A549 (cell line): Measurements from ENCODE around the gene SNX14.
A peak's percentile ranks its signal among the peaks of the same experiment; 100 is the strongest.

ENCODE experiments used
- EP300 ChIP-seq, 2 experiments: fragments of >200 bp; sonication (Bioruptor Twin); formaldehyde crosslinking; IDR thresholded peaks; 2 replicates in 1 of 2; 3 replicates in 1 of 2; pipeline ENCODE4 v1.6.1; 2016 to 2017
- HDAC2 ChIP-seq: fragments of 200-600 bp; sonication (generic); IDR thresholded peaks from 2 replicates; pipeline ENCODE4 v1.6.1; 2016
- KDM1A ChIP-seq: fragments of 200-600 bp; sonication (generic); IDR thresholded peaks from 2 replicates; pipeline ENCODE4 v1.6.1; 2016; ENCODE audit warnings: low read depth, mild to moderate bottlenecking
- MAX ChIP-seq: IDR thresholded peaks from 2 replicates; pipeline ENCODE4 v1.6.1; 2012
- MAZ ChIP-seq: fragments of 150-350 bp; IDR thresholded peaks from 2 replicates; pipeline ENCODE4 v1.6.1; 2014; ENCODE audit warnings: antibody characterized with exemption, low read depth, low read length, borderline replicate concordance
- NPAS2 ChIP-seq: fragments of 250-450 bp; sonication (Bioruptor Pico); IDR thresholded peaks from 2 replicates; pipeline ENCODE4 v1.8.0; 2022; ENCODE audit warnings: mild to moderate bottlenecking, moderate library complexity, borderline replicate concordance
- POLR2A ChIP-seq: IDR thresholded peaks from 2 replicates; pipeline ENCODE4 v1.6.1; 2012; ENCODE audit warnings: mild to moderate bottlenecking, low read length
- POLR2AphosphoS2 ChIP-seq: conservative IDR thresholded peaks from 2 replicates; pipeline ENCODE4 v1.6.1; 2012; ENCODE audit warnings: low read length, improper control_type of control experiment, inconsistent platforms
- USF2 ChIP-seq: fragments of 450-650 bp; IDR thresholded peaks from 2 replicates; pipeline ENCODE4 v1.6.1; 2014; ENCODE audit warnings: antibody characterized with exemption
- TF ChIP-seq, protein P1 (sequence below): fragments of >200 bp; sonication (Bioruptor Twin); formaldehyde crosslinking; IDR thresholded peaks from 3 replicates; pipeline ENCODE4 v1.5.1; 2016

DNA sequence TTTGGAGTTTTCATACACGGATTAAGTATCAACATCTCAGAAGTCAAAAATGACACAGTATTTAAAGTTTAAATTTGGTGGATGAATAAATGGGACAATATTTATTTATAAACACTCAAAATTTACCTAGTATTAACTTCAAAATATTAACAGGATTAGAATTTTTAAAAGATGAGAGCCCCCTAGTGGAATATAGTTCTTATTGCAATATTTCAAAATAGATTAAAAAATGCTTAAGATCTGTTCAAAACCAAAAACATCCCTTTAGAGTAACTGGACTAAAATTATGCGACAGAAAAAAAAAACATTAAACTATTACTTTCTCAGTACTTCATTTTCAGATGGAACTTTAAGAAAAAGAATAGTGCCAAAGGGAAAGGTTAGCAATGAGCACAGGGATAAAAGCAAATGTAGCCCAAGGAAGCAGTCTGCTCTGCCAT lies 56.6 kb downstream of the SNX14 start:
- TF ChIP-seq MAX (no peak), EP300 (IDR thresholded peaks at IDR 0.05) (no peak), USF2 (no peak), KDM1A (no peak), HDAC2 (no peak), MAZ (no peak), POLR2A (no peak), POLR2AphosphoS2 (no peak), NPAS2 (CRISPR knock-in tag) (no peak)
- TF ChIP-seq, protein P1, sequence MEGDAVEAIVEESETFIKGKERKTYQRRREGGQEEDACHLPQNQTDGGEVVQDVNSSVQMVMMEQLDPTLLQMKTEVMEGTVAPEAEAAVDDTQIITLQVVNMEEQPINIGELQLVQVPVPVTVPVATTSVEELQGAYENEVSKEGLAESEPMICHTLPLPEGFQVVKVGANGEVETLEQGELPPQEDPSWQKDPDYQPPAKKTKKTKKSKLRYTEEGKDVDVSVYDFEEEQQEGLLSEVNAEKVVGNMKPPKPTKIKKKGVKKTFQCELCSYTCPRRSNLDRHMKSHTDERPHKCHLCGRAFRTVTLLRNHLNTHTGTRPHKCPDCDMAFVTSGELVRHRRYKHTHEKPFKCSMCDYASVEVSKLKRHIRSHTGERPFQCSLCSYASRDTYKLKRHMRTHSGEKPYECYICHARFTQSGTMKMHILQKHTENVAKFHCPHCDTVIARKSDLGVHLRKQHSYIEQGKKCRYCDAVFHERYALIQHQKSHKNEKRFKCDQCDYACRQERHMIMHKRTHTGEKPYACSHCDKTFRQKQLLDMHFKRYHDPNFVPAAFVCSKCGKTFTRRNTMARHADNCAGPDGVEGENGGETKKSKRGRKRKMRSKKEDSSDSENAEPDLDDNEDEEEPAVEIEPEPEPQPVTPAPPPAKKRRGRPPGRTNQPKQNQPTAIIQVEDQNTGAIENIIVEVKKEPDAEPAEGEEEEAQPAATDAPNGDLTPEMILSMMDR: peak; percentile 44
